Measurements from ENCODE around the gene RFXANK. TPM values are rescaled to one million over a fixed set of nuclear protein-coding genes. Genes with fewer than 3 reads are reported as not detected.

Gene RFXANK
- total RNA-seq, 2 donors from 2014 or later, result 57.4 to 70.0 TPM

DNA sequence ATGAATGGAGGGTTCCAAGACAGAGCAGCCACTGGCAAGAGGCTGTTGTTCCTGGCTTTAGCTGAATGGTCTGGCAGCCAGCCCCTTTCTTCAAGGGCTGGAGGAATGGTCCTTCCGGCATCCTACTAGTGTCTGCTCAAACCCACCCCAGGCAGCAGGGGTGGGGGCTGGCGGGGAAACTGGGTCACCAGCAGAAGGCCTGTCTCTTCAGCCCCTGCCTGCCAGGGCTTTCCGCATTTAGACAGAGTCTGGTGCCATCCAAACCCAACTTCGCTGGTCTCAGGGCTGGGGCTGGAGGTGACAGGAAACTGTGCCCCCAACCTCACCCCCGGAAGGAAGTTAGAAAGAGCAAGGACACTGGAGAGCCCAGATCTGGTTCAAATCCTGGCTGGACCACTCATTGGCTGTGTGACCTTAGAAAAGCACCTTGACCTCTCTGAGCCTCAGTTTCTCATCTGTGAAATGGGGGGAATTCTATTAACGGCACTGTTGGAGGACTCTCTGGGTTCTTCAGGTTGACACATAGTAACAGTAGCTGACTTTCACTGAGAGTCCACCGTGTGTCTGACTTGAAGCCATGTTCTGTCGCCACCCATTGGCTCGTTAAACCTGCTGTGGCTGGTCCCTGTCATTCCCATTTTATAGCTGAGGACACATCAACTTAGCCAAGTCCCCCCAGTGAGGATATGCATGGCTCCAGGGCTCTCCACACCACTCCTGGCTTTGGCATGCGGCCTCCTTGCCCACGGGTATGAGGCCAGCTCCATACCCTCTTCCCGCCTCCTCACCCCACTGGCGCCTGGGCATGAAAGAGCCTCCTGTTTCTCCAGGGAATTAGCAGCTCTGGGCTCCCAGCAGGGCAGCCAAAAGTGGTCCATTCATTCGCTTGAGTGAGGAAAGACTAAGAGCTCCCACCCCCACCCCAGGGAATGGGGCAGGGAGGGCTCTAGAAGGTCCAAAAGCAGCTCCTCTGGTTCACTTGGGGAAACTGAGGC lies 13.7 kb downstream of the RFXANK start:
- intact Hi-C loops (cut with DNase I), result no loop called here
- Histone ChIP-seq H3K27ac (no peak overlapping the region), H3K4me3 (no peak overlapping the region), H3K9ac (ENCODE audit: low read depth in 2 of 2, low read length in 2 of 2) (no peak overlapping the region), H3K4me1 (no peaks in the 10 kb centered on the region), H3K36me3 (no peaks in the 10 kb centered on the region), H3K9me3 (no peaks in the 10 kb centered on the region), H3K27me3 (no peaks in the 10 kb centered on the region)
- TF ChIP-seq, protein P1, sequence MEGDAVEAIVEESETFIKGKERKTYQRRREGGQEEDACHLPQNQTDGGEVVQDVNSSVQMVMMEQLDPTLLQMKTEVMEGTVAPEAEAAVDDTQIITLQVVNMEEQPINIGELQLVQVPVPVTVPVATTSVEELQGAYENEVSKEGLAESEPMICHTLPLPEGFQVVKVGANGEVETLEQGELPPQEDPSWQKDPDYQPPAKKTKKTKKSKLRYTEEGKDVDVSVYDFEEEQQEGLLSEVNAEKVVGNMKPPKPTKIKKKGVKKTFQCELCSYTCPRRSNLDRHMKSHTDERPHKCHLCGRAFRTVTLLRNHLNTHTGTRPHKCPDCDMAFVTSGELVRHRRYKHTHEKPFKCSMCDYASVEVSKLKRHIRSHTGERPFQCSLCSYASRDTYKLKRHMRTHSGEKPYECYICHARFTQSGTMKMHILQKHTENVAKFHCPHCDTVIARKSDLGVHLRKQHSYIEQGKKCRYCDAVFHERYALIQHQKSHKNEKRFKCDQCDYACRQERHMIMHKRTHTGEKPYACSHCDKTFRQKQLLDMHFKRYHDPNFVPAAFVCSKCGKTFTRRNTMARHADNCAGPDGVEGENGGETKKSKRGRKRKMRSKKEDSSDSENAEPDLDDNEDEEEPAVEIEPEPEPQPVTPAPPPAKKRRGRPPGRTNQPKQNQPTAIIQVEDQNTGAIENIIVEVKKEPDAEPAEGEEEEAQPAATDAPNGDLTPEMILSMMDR (IDR thresholded peaks at IDR 0.05), result no peak
- DNase-seq, result no peak

- Histone ChIP-seq H3K4me1 (no peaks in the 10 kb centered on the region), H3K36me3 (no peaks in the 10 kb centered on the region), H3K27ac (no peak overlapping the region), H3K27me3 (peaks cover 8% of the 10 kb centered on the region), H3K9me3 (no peaks in the 10 kb centered on the region), H3K4me3 (no peak overlapping the region), H3K9ac (ENCODE audit: low read depth in 2 of 2, low read length in 2 of 2) (no peak overlapping the region)
- TF ChIP-seq, protein P1 (IDR thresholded peaks at IDR 0.05), result no peak
- no peak for DNase-seq
- intact Hi-C loops (cut with DNase I), result no loop called here
Measured at GRCh38 chr19:19206938-19207337, 14.9 kb downstream of the RFXANK start.

DNA sequence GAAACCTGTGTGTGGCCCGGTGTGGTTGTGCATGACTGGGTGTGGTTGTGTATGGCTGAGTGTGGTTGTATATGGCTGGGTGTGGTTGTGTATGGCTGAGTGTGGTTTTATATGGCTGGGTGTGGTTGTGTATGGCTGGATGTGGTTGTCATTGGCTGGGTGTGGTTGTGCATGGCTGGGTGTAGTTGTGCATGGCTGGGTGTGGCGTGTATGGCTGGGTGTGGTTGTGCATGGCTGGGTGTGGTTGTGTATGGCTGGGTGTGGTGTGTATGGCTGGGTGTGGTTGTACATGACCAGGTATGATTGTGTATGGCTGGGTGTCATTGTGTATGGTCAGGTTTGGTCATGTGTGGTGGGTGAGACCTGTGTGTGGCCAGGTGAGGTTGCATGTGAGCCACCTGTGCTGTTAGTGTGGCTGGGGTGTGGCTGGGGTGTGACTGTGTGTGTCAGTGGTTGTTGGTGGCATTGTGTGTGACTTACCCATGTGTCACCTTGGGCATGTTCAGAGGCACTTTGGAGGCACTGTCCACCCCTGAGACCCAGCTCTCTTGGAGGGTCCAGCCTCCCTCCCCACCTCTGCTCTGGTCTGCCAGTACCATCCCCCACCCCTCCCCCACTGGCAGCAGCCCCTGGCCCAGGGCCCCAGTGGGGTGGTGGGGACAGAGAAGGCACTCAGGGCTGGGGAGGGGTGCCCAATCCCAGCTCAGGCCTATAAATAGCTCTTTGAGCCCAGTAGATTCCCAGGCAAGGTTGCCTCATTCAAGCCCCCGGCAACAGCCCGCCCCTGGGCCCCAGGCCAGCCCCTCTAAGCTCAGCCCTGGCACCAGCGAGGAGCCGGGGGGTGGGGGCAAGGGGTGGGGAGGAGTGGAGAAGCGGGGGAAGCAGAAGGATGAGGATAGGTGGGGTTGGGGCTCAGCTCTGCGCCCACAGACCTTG lies 15.8 kb downstream of the RFXANK start:
- intact Hi-C loops (cut with DNase I), result no loop called here
- Histone ChIP-seq H3K4me3 (no peak overlapping the region), H3K4me1 (no peaks in the 10 kb centered on the region), H3K27me3 (peaks cover 14% of the 10 kb centered on the region), H3K9me3 (no peaks in the 10 kb centered on the region), H3K9ac (ENCODE audit: low read depth in 2 of 2, low read length in 2 of 2) (no peak overlapping the region), H3K36me3 (no peaks in the 10 kb centered on the region), H3K27ac (no peak overlapping the region)
- DNase-seq, result peak; percentile 40
- TF ChIP-seq, protein P1 (IDR thresholded peaks at IDR 0.05), result no peak

GRCh38 chr19:19209372-19209771 lies 17.3 kb downstream of the RFXANK start:
- Histone ChIP-seq H3K36me3 (no peaks in the 10 kb centered on the region), H3K4me1 (no peaks in the 10 kb centered on the region), H3K9me3 (no peaks in the 10 kb centered on the region), H3K9ac (ENCODE audit: low read depth in 2 of 2, low read length in 2 of 2) (no peak overlapping the region), H3K27ac (no peak overlapping the region), H3K4me3 (no peak overlapping the region), H3K27me3 (peaks cover 18% of the 10 kb centered on the region)
- TF ChIP-seq, protein P1 (IDR thresholded peaks at IDR 0.05), result no peak
- intact Hi-C loops (cut with DNase I), result no loop called here
- DNase-seq, result no peak

All from colonic mucosa (tissue), 4 donors.